Ectodermal cell (in vitro differentiated cells): ENCODE measurements around the gene EVC.

ENCODE experiments used
- H3K27ac ChIP-seq: 2 replicates; pipeline ENCODE4 v1.7.0; 2013; ENCODE audit warnings: mild to moderate bottlenecking, low read depth, low read length; ENCODE audit not compliant: insufficient read depth, poor library complexity, severe bottlenecking
- H3K27me3 ChIP-seq: 2 replicates; pipeline ENCODE4 v1.7.0; 2013; ENCODE audit warnings: mild to moderate bottlenecking, low read length; ENCODE audit not compliant: insufficient read depth, control insufficient read depth, poor library complexity, severe bottlenecking
- H3K36me3 ChIP-seq: one replicate; pipeline ENCODE4 v1.7.0; 2013; ENCODE audit warnings: low read length; ENCODE audit not compliant: control insufficient read depth, insufficient read depth
- H3K4me1 ChIP-seq: one replicate; pipeline ENCODE4 v1.7.0; 2013; ENCODE audit warnings: low read length; ENCODE audit not compliant: control insufficient read depth, insufficient read depth
- H3K4me3 ChIP-seq: 2 replicates; pipeline ENCODE4 v1.7.0; 2013; ENCODE audit warnings: low read depth, low read length, control low read depth; ENCODE audit not compliant: insufficient read depth
- H3K9me3 ChIP-seq: 2 replicates; pipeline ENCODE4 v1.7.0; 2013; ENCODE audit warnings: mild to moderate bottlenecking, low read length, moderate library complexity; ENCODE audit not compliant: control insufficient read depth
- WGBS, 2 experiments: methylation state at CpG; one replicate each; pipeline ENCODE4 v1.1.7; 2013; ENCODE audit warnings: missing lambda C conversion rate in 2 of 2; 5-methylcytosine and 5-hydroxymethylcytosine counted together

Gene EVC

GRCh38 chr4:5821665-5822358 is 110.8 kb downstream of the EVC start:
- Histone ChIP-seq H3K36me3 (peaks cover 20% of the 10 kb centered on the region), H3K27me3 (no peaks in the 10 kb centered on the region), H3K4me3 (no peak overlapping the region), H3K9me3 (no peaks in the 10 kb centered on the region), H3K4me1 (no peaks in the 10 kb centered on the region), H3K27ac (no peak overlapping the region)
- 67% methylated on average over 18 of the region's 18 CpGs for WGBS, 2 experiments

DNA sequence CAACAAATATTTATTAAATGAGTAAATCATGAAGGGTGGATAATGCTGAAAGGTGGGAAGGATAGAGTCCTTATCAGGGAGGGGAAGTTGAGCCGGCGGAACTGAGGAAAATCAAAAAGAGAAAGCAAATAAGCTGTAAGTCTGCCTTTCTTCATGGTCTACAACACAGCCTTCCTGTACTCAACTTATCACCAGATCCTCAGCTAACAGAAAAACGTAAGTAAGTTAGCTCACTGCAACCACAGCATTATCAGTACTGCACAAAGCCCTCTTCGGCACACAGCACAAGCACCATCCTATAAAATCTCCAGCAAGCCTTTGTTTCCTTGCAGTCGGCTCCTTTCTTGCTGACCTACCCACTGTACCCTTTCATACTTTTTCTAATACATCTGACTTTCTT is 111.6 kb downstream of the EVC start:
- H3K4me1 ChIP-seq = no peaks in the 10 kb centered on the region
- no peaks in the 10 kb centered on the region for H3K27me3 ChIP-seq
- 94 to 96% methylated on average over 5 of the region's 5 CpGs for WGBS, 2 experiments
- no peaks in the 10 kb centered on the region for H3K9me3 ChIP-seq
- peaks cover 20% of the 10 kb centered on the region for H3K36me3 ChIP-seq
- no peak overlapping the region for H3K27ac ChIP-seq
- H3K4me3 ChIP-seq = no peak overlapping the region

- WGBS, 2 experiments = 95 to 96% methylated on average over 10 of the region's 10 CpGs
- no peaks in the 10 kb centered on the region for H3K4me1 ChIP-seq
- H3K36me3 ChIP-seq = peaks cover 26% of the 10 kb centered on the region
- H3K9me3 ChIP-seq = no peaks in the 10 kb centered on the region
- no peaks in the 10 kb centered on the region for H3K27me3 ChIP-seq
- H3K27ac ChIP-seq = no peak overlapping the region
- no peak overlapping the region for H3K4me3 ChIP-seq
Observed at GRCh38 chr4:5823542-5824211, 112.7 kb downstream of the EVC start.

GRCh38 chr4:5824227-5824626 is 113.2 kb downstream of the EVC start:
- Histone ChIP-seq H3K4me1 (no peaks in the 10 kb centered on the region), H3K27me3 (no peaks in the 10 kb centered on the region), H3K4me3 (no peak overlapping the region), H3K36me3 (peaks cover 22% of the 10 kb centered on the region), H3K9me3 (no peaks in the 10 kb centered on the region), H3K27ac (no peak overlapping the region)
- 92 to 99% methylated on average over 7 of the region's 7 CpGs for WGBS, 2 experiments

- WGBS, 2 experiments = 81 to 85% methylated on average over 6 of the region's 6 CpGs
- Histone ChIP-seq H3K4me3 (no peak overlapping the region), H3K36me3 (peaks cover 22% of the 10 kb centered on the region), H3K27ac (no peak overlapping the region), H3K9me3 (no peaks in the 10 kb centered on the region), H3K27me3 (no peaks in the 10 kb centered on the region), H3K4me1 (no peaks in the 10 kb centered on the region)
Observed at GRCh38 chr4:5824635-5825034, 113.6 kb downstream of the EVC start.

- Histone ChIP-seq H3K4me1 (no peaks in the 10 kb centered on the region), H3K27ac (no peak overlapping the region), H3K9me3 (no peaks in the 10 kb centered on the region), H3K36me3 (peaks cover 22% of the 10 kb centered on the region), H3K27me3 (no peaks in the 10 kb centered on the region), H3K4me3 (no peak overlapping the region)
- 93 to 95% methylated on average over 19 of the region's 19 CpGs for WGBS, 2 experiments
Observed at GRCh38 chr4:5825321-5826041, 114.5 kb downstream of the EVC start.

GRCh38 chr4:5826437-5827107 is 115.6 kb downstream of the EVC start:
- H3K27me3 ChIP-seq = no peaks in the 10 kb centered on the region
- H3K9me3 ChIP-seq = no peaks in the 10 kb centered on the region
- peaks cover 21% of the 10 kb centered on the region for H3K36me3 ChIP-seq
- WGBS, 2 experiments = 91% methylated on average over 5 of the region's 5 CpGs
- H3K4me1 ChIP-seq = no peaks in the 10 kb centered on the region
- no peak overlapping the region for H3K27ac ChIP-seq
- H3K4me3 ChIP-seq = no peak overlapping the region

GRCh38 chr4:5827108-5828004 is 116.4 kb downstream of the EVC start:
- no peak overlapping the region for H3K4me3 ChIP-seq
- H3K27ac ChIP-seq = no peak overlapping the region
- no peaks in the 10 kb centered on the region for H3K4me1 ChIP-seq
- H3K9me3 ChIP-seq = no peaks in the 10 kb centered on the region
- 93% methylated on average over 19 of the region's 19 CpGs for WGBS, 2 experiments
- H3K36me3 ChIP-seq = peaks cover 15% of the 10 kb centered on the region
- no peaks in the 10 kb centered on the region for H3K27me3 ChIP-seq

GRCh38 chr4:5828005-5828391 is 117.0 kb downstream of the EVC start:
- WGBS, 2 experiments = 93 to 94% methylated on average over 11 of the region's 11 CpGs
- H3K36me3 ChIP-seq = peaks cover 9% of the 10 kb centered on the region

More at GRCh38 chr4:5828005-5828391, 117.0 kb downstream of the EVC start:
- no peak overlapping the region for H3K27ac ChIP-seq
- no peaks in the 10 kb centered on the region for H3K9me3 ChIP-seq
- no peaks in the 10 kb centered on the region for H3K27me3 ChIP-seq
- no peaks in the 10 kb centered on the region for H3K4me1 ChIP-seq
- no peak overlapping the region for H3K4me3 ChIP-seq
